Measurements from ENCODE around the gene TMEM186.

DNA sequence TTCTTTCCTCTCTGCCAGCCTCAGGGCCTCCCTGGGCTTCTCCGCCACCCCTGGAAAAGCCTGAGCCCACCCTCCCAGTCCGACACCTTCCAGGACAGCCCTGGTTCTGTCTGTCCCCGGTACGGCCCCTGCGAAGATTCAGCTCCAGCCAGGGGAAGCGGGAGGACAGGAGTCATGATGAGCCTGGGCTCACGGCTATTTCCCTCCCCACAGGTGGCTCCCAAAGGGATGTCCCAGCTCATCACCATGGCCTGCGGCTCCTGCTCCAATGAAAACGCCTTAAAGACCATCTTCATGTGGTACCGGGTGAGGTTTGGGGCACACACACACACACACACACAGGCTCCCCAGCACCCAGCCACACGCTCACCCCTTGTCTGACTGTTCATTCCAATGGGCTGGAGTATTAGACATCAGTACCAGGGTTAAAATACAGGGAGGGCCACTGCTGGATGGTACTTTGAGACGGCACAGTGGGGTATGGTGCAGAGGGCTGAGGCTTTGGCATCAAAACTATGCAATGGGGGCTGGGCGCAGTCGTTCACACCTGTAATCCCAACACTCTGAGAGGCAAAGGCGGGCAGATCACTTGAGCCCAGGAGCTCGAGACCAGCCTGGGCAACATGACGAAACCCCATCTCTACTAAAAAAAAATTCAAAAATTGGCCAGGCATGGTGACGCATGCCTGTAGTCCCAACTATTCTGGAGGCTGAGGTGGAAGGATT lies 32.8 kb downstream of the TMEM186 start:
- TF ChIP-seq CTCF (IDR thresholded peaks at IDR 0.05; ENCODE audit: low read depth, low read length): no peak
- TF ChIP-seq POLR2A (IDR thresholded peaks at IDR 0.05; ENCODE audit: extremely low read depth, insufficient read length): no peak
